HepG2 (cell line): ENCODE results near the gene EEIG1. TPM values are rescaled to one million over a fixed set of nuclear protein-coding genes. Genes with fewer than 3 reads are reported as not detected.
A peak's percentile ranks its signal among the peaks of the same experiment; 100 is the strongest.

ENCODE experiments used
- ATF5 ChIP-seq: sonication (generic); formaldehyde crosslinking; IDR thresholded peaks from 2 replicates; pipeline ENCODE4 v1.4.0; 2020; ENCODE audit warnings: mild to moderate bottlenecking, low read depth, missing genetic modification reagents
- CEBPZ ChIP-seq: IDR thresholded peaks from 2 replicates; pipeline ENCODE4 v1.6.1; 2012; ENCODE audit warnings: low read length, improper control_type of control experiment
- E2F1 ChIP-seq: sonication (generic); formaldehyde crosslinking; IDR thresholded peaks from 2 replicates; pipeline ENCODE4 v1.5.0; 2020; ENCODE audit warnings: missing genetic modification reagents
- EED ChIP-seq: sonication (generic); formaldehyde crosslinking; IDR thresholded peaks from 2 replicates; pipeline ENCODE4 v1.5.0; 2020; ENCODE audit warnings: mild to moderate bottlenecking, missing genetic modification reagents
- ETV5 ChIP-seq: IDR thresholded peaks from 2 replicates; pipeline ENCODE4 v1.6.1; 2018; ENCODE audit warnings: missing biosample characterization, missing genetic modification reagents, inconsistent platforms, borderline replicate concordance
- GABPA ChIP-seq, 2 experiments: IDR thresholded peaks; 2 replicates each; pipeline ENCODE4 v1.6.1; 2011 to 2016; ENCODE audit warnings: low read depth in 2 of 2, low read length in 1 of 2, missing biosample characterization in 1 of 2, missing genetic modification characterization in 1 of 2
- GATA4 ChIP-seq: sonication (generic); IDR thresholded peaks from 2 replicates; pipeline ENCODE4 v1.6.1; 2016; ENCODE audit warnings: antibody characterized with exemption, low read depth, borderline replicate concordance
- HNRNPLL ChIP-seq: fragments of 200-400 bp; formaldehyde crosslinking; IDR thresholded peaks from 2 replicates; pipeline ENCODE4 v1.6.1; 2017; ENCODE audit warnings: mild to moderate bottlenecking, low read depth, low read length; ENCODE audit not compliant: poor library complexity, severe bottlenecking
- MAX ChIP-seq: IDR thresholded peaks from 2 replicates; pipeline ENCODE4 v1.6.1; 2012; ENCODE audit warnings: inconsistent platforms
- MYC ChIP-seq: sonication (generic); formaldehyde crosslinking; IDR thresholded peaks from 2 replicates; pipeline ENCODE4 v1.9.0; 2021; ENCODE audit warnings: missing genetic modification reagents, borderline replicate concordance
- NONO ChIP-seq, 2 experiments: fragments of 450-650 bp in 1 of 2; sonication (generic) in 1 of 2; formaldehyde crosslinking in 1 of 2; IDR thresholded peaks in 1 of 2; conservative IDR thresholded peaks in 1 of 2; 2 replicates each; pipeline versions ENCODE4 v1.6.1 to v1.8.0; 2017 to 2022; ENCODE audit warnings: mild to moderate bottlenecking in 1 of 2, missing genetic modification reagents in 1 of 2, moderate library complexity in 1 of 2
- ZNF576 ChIP-seq: sonication (generic); formaldehyde crosslinking; IDR thresholded peaks from 2 replicates; pipeline ENCODE4 v1.4.0; 2020; ENCODE audit warnings: mild to moderate bottlenecking, missing genetic modification reagents
- ZNF674 ChIP-seq: sonication (generic); formaldehyde crosslinking; IDR thresholded peaks from 2 replicates; pipeline ENCODE4 v1.5.0; 2020; ENCODE audit warnings: low read depth, mild to moderate bottlenecking, missing genetic modification reagents
- polyA plus RNA-seq, 8 experiments: library from polyadenylated mRNA; depleted of rRNA in 3 of 8; stranded (reverse) in 7 of 8; unstranded in 1 of 8; fragments of >200 nt; fragmentation: Illumina TruSeq in 4 of 8; extraction: Trizol in 4 of 8; gene quantifications; 2 replicates each; pipeline versions ENCODE4 v1.2.1 to v1.2.3, GENCODE V29; 2011 to 2016; ENCODE audit warnings: low read depth in 4 of 8, missing spikeins in 1 of 8, mixed read lengths in 1 of 8; ENCODE audit not compliant: insufficient read depth in 1 of 8
- total RNA-seq, 5 experiments: library from RNA; depleted of rRNA; stranded (reverse); fragments of >200 nt; fragmentation: Illumina TruSeq; extraction: Trizol; gene quantifications; 2 replicates each; pipeline ENCODE4 v1.2.3, GENCODE V29; 2016; ENCODE audit warnings: low read depth in 1 of 5

Gene EEIG1
- total and polyA plus RNA-seq, 2 of the 13 experiments (the other 11 are each of a cell fraction or from before 2014, with no cell fraction given): 16.6 to 25.2 TPM

GRCh38 chr9:127943011-127943662 is 37.7 kb downstream of the EEIG1 start (continued):
- TF ChIP-seq CEBPZ (no peak), MYC (CRISPR knock-in tag) (0 out of 2 replicates have a peak, but pooled peaks have one; percentile 13), HNRNPLL (no peak), ATF5 (CRISPR knock-in tag) (no peak), ZNF576 (CRISPR knock-in tag) (no peak), E2F1 (no peak), ETV5 (CRISPR knock-in tag) (no peak), NONO (IDR thresholded peaks at IDR 0.05) (no peak), NONO (CRISPR knock-in tag; conservative IDR thresholded peaks at IDR 0.05) (peak; percentile 9; the same call in 1 of the 2 replicates), GATA4 (no peak), MAX (no peak), ZNF674 (CRISPR knock-in tag) (no peak), EED (no peak), GABPA (IDR thresholded peaks at IDR 0.05; ENCODE audit: low read depth, low read length) (no peak), GABPA (CRISPR knock-in tag; IDR thresholded peaks at IDR 0.05; ENCODE audit: low read depth) (no peak)
